GM12873 (cell line): Measurements from ENCODE around the gene RTP5.

Experiments used
- TF ChIP-seq, protein P1 (sequence below): IDR thresholded peaks from 2 replicates; pipeline ENCODE4 v1.5.1; 2012; ENCODE audit warnings: low read depth, mild to moderate bottlenecking, moderate library complexity, low read length, control low read depth; ENCODE audit not compliant: insufficient read depth; ENCODE audit errors: missing control alignments

Gene RTP5

DNA sequence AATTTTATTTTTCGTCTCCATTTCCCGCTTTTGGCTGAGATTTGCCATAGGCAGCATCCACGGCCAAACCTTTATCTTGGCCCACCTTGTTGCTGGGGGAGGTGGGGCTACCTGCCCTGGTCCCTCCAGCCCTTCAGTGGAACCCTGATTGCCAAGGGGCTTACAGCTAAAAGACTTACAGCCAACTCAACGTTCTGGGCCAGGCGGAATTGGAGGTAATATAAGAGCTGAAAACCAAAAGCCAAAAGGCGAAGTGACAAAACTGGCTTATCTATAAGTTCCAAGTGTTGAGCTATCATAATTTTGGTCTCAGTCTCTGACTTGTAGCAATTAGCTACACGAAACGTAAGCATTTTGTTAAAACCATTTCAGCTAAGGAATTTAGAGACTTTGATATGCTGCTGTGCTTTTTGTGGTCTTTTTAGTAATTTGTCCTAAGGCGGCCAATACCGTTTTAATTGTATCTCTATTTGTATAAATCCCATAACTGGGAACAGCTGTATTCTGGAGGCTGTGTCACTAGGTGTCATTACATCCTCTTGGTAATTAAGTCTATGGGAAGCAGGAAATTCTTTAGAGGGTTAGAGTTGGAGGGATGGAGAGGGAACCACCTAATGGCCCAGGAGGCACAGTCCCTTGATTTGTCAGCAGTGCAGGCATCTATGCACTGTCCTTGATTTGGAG lies 34.9 kb upstream of the RTP5 start:
- TF ChIP-seq, protein P1, sequence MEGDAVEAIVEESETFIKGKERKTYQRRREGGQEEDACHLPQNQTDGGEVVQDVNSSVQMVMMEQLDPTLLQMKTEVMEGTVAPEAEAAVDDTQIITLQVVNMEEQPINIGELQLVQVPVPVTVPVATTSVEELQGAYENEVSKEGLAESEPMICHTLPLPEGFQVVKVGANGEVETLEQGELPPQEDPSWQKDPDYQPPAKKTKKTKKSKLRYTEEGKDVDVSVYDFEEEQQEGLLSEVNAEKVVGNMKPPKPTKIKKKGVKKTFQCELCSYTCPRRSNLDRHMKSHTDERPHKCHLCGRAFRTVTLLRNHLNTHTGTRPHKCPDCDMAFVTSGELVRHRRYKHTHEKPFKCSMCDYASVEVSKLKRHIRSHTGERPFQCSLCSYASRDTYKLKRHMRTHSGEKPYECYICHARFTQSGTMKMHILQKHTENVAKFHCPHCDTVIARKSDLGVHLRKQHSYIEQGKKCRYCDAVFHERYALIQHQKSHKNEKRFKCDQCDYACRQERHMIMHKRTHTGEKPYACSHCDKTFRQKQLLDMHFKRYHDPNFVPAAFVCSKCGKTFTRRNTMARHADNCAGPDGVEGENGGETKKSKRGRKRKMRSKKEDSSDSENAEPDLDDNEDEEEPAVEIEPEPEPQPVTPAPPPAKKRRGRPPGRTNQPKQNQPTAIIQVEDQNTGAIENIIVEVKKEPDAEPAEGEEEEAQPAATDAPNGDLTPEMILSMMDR, result no peak

DNA sequence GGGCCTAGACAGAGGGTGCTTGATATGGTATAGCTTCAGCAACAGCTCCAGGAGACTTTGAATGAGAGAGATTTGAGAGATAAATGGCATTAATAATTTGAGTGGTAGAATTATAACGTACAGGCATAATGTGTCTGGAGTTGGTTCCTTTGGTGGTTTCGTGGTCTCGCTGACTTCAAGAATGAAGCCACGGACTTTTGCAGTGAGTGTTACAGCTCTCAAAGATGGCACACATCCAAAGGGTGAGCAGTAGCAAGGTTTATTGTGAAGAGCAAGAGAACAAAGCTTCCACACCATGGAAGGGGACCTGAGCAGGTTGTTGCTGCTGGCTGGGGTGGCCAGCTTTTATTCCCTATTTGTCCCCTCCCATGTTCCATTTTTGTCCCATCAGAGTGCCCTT lies 33.9 kb upstream of the RTP5 start:
- TF ChIP-seq, protein P1, result no peak

DNA sequence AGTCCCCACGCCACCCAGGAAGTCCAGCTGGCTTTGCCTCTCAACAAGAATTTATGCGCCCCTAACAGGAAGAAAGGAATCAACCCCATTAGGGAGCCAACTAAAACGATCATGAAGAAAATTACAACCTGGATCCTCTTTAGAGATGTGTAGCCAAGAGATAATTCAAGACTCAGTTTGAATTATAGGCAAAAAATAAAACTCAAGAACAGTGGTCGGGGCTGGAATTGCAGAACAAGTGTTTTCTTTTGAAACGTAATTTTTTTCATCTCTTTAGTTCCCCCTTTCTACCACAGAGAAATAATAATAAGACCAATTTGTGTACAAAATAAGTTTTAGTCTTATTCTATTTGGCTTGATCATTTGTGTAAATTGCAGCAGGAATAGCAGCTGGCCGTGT lies 33.2 kb upstream of the RTP5 start:
- TF ChIP-seq, protein P1, result no peak

DNA sequence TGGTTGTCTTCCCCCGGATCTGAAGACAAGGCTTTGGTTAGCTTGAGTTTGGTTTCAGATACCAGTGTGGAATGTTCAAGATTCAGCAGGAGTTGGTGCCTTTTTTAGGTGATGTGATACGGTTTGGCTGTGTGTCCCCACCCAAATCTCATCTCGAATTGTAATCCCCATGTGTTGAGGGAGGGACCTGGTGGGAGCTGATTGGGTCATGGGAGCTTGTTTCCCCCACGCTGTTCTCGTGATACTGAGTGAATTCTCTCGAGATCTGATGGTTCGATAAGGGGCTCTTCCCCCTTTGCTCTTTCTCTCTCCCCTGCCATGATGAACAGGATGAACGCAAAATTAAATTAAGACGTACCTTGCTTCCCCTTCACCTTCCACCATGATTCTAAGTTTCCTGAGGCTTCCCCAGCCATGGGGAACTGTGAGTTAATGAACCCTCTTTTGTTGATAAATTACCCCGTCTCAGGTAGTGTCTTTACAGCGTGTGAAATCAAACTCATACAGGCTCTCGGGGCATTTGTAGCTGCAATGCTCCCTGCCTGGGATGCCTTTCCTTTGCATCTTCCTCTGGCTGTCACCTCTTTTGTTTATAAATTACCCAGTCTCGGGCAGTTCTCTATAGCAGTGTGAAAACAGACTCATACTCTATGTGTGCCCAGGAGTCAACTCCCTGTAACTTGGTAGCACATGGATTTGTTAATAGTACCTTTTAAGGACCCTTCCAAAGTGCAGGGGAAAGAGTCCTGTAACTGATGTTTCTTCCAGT lies 32.1 kb upstream of the RTP5 start:
- TF ChIP-seq, protein P1, result no peak

DNA sequence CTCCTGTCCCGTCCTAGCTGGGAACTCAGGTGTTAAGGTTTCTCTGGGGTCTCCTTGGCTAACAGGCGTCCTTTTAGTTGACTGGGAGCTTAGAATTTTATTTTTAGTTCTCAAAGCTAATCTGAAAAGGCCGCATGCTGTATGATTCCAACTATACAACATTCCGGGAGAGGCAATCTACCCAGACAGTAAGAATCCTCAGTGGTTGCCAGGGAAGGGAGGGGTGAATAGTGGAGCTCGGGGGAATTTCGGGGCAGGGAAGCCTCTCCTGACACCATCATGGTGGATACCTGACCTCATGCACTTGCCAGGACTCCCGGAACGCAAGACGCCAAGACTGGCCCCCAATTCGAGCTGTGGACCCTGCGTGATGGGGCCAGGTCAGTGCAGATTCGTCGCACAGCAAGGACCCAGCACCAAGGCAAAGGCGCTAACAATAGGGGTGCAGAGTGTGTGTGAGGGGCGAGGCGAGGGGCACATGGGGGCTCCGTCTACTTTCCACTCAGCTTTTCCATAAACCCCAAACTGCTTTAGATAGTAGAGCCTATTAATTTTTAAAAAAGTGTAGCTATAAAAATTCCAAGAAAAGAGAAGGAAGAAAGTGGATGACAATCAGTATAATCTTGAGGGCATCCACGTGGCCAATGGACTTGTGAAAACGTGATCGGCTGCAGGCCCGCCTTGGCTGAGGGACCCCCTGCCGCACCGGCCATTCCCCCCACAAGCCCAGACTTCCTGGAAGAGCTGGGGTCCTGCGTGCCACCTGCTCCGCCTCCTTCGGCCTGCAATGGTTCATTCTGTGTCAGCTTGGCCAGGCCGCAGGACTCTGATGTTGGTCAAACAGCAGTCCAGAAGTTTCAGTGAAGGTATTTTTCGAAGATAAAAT lies 28.1 kb upstream of the RTP5 start:
- TF ChIP-seq, protein P1, result no peak

DNA sequence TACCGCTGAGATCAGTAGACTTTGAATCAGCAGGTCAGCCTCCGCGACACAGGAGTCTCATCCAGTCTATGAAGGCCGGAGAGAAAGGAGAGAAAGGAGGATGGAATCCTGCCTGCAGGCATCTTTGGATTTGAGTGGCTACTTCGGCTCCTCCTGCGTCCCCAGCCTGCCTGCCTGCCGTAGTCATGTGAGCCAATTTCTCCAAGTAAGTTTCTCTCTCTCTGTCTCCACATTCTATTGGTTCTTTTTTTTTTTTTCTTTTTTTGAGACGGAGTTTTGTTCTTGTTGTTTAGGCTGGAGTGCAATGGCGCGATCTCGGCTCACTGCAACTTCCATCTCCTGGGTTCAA lies 27.5 kb upstream of the RTP5 start:
- TF ChIP-seq, protein P1, result no peak
